Keratinocyte (primary cell): Measurements from ENCODE around the gene AQP7. TPM values are rescaled to one million over a fixed set of nuclear protein-coding genes. Genes with fewer than 3 reads are reported as not detected.

Source experiments
- DNase-seq: peaks from one replicate; pipeline ENCODE4 v3.0.0-alpha.2; 2011; ENCODE audit warnings: low read depth, missing footprints, low spot score
- FAIRE-seq: peaks from 2 replicates; lab custom pipeline; 2011; peaks lifted over from hg19 to GRCh38; lab: Jason Lieb, UNC
- H2AFZ ChIP-seq: 2 replicates; pipeline ENCODE4 v1.6.0; 2012; ENCODE audit warnings: low read length, control low read depth, inconsistent platforms; ENCODE audit not compliant: control insufficient read depth
- H3K27ac ChIP-seq: 2 replicates; pipeline ENCODE4 v1.5.1; 2011; ENCODE audit warnings: low read length; ENCODE audit not compliant: control insufficient read depth, insufficient read depth
- H3K27me3 ChIP-seq: 3 replicates; pipeline ENCODE4 v1.6.0; 2011; ENCODE audit warnings: low read length; ENCODE audit not compliant: control insufficient read depth, insufficient read depth; ENCODE audit errors: extremely low read depth
- H3K36me3 ChIP-seq, 2 experiments: 2 replicates in 1 of 2; 3 replicates in 1 of 2; pipeline ENCODE4 v1.5.1; 2011; ENCODE audit warnings: low read length in 2 of 2, mild to moderate bottlenecking in 1 of 2; ENCODE audit not compliant: control insufficient read depth in 2 of 2, insufficient read depth in 2 of 2; ENCODE audit errors: extremely low read depth in 1 of 2
- H3K4me1 ChIP-seq: 3 replicates; pipeline ENCODE4 v1.5.1; 2011; ENCODE audit warnings: low read length; ENCODE audit not compliant: control insufficient read depth, insufficient read depth; ENCODE audit errors: extremely low read depth
- H3K4me2 ChIP-seq: 3 replicates; pipeline ENCODE4 v1.6.0; 2011; ENCODE audit warnings: low read depth, low read length; ENCODE audit not compliant: control insufficient read depth, insufficient read depth; ENCODE audit errors: extremely low read depth
- H3K4me3 ChIP-seq, 3 experiments: fragments of 200-600 bp in 1 of 3; sonication (generic) in 1 of 3; 2 replicates in 2 of 3; 3 replicates in 1 of 3; pipeline ENCODE4 v1.5.1; 2011 to 2016; ENCODE audit warnings: low read length in 3 of 3, mild to moderate bottlenecking in 3 of 3, control low read depth in 2 of 3, inconsistent platforms in 1 of 3, low read depth in 1 of 3, mixed read lengths in 1 of 3, mixed run types in 1 of 3, moderate library complexity in 1 of 3; ENCODE audit not compliant: control insufficient read depth in 2 of 3, insufficient read depth in 2 of 3; ENCODE audit errors: extremely low read depth in 1 of 3
- H3K79me2 ChIP-seq: 2 replicates; pipeline ENCODE4 v1.6.0; 2012; ENCODE audit warnings: low read length; ENCODE audit not compliant: control insufficient read depth, insufficient read depth
- H3K9ac ChIP-seq: 3 replicates; pipeline ENCODE4 v1.6.0; 2011; ENCODE audit warnings: low read length; ENCODE audit not compliant: control insufficient read depth, insufficient read depth; ENCODE audit errors: extremely low read depth
- H3K9me1 ChIP-seq: 3 replicates; pipeline ENCODE4 v1.6.0; 2011; ENCODE audit warnings: low read length; ENCODE audit not compliant: control insufficient read depth, insufficient read depth; ENCODE audit errors: extremely low read depth
- H3K9me3 ChIP-seq: 2 replicates; pipeline ENCODE4 v1.5.1; 2012; ENCODE audit warnings: low read depth, low read length; ENCODE audit not compliant: control insufficient read depth
- H4K20me1 ChIP-seq: 3 replicates; pipeline ENCODE4 v1.6.0; 2011; ENCODE audit warnings: low read length; ENCODE audit not compliant: control insufficient read depth, insufficient read depth; ENCODE audit errors: extremely low read depth
- CTCF ChIP-seq, 3 experiments: IDR thresholded peaks in 1 of 3; conservative IDR thresholded peaks in 1 of 3; optimal IDR thresholded peaks in 1 of 3; 2 replicates in 2 of 3; 3 replicates in 1 of 3; pipeline versions ENCODE3 to v1.5.1; 2011; ENCODE audit warnings: low read length in 3 of 3, mild to moderate bottlenecking in 3 of 3, moderate library complexity in 2 of 3, control low read depth in 1 of 3, inconsistent platforms in 1 of 3; ENCODE audit not compliant: insufficient read depth in 2 of 3; ENCODE audit errors: extremely low read depth in 1 of 3
- EZH2 ChIP-seq: IDR thresholded peaks from one replicate; pipeline ENCODE4 v1.6.1; 2012; ENCODE audit warnings: inconsistent platforms, mild to moderate bottlenecking, low read length, moderate library complexity
- dilution Hi-C: fragments of 300-500 bp; cut with MboI; formaldehyde crosslinking; loops from one replicate; pipeline ENCODE4 v1.7.0; 2020; ENCODE audit warnings: low sequenced_read_pairs; ENCODE audit not compliant: extremely low pct_ligation_motif_present
- polyA plus RNA-seq, 5 experiments: library from polyadenylated mRNA; depleted of rRNA in 3 of 5; stranded (reverse) in 3 of 5; stranded (forward) in 1 of 5; unstranded in 1 of 5; fragments of >200 nt; gene quantifications; 1 replicate in 1 of 5; 2 replicates in 3 of 5; 3 replicates in 1 of 5; pipeline versions ENCODE4 v1.2.1 to v1.2.3, GENCODE V29; 2011 to 2012; ENCODE audit warnings: missing spikeins in 2 of 5, low read depth in 1 of 5, low replicate concordance in 1 of 5

The AQP7 gene
- polyA plus RNA-seq, 1 donor (not counting 4 experiments of a cell fraction or from before 2014, with no cell fraction given) = not detected

GRCh38 chr9:33437205-33437604 is 34.8 kb upstream of the AQP7 start:
- Histone ChIP-seq H3K4me1 (peaks cover 22% of the 10 kb centered on the region), H3K9me3 (no peaks in the 10 kb centered on the region), H3K27me3 (no peaks in the 10 kb centered on the region), H3K4me2 (no peak overlapping the region), H4K20me1 (no peaks in the 10 kb centered on the region), H3K36me3 (peaks cover 2 to 10% of the 10 kb centered on the region in 2 experiments), H3K4me3 (no peak overlapping the region), H3K9ac (no peak overlapping the region), H3K9me1 (peaks cover 2% of the 10 kb centered on the region), H3K27ac (no peak overlapping the region), H3K79me2 (no peaks in the 10 kb centered on the region), H2AFZ (no peak overlapping the region)
- DNase-seq = no peak
- no peak for FAIRE-seq
- dilution Hi-C loops = no loop called here
- TF ChIP-seq EZH2 = no peak
- TF ChIP-seq CTCF (optimal IDR thresholded peaks at IDR 0.05 in 1 of 3, IDR thresholded peaks at IDR 0.05 in 1 of 3, conservative IDR thresholded peaks at IDR 0.05 in 1 of 3; ENCODE audit: extremely low read depth in 1 of 3, insufficient read depth in 2 of 3, low read length in 3 of 3) = no peak

DNA sequence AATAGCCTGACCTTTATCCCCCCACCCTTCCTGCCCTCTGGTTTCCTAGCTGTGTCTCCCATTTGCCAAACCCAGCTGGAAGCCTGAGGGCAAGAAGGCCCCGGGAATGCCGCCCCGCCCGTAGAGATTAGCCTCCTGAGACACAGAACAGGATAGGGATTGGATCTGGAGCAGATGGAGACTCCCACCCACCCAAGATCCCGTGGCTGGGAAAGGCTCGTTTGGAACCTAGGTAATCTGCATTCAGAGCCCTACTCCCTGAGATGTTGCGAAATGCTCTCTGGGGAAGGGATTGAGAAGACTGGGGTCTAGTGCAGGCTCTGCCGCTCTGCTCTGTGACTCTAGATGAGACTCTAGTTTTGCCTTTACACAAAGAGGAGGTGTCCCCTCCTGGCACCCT is 34.1 kb upstream of the AQP7 start:
- Histone ChIP-seq H3K9me3 (no peaks in the 10 kb centered on the region), H3K79me2 (no peaks in the 10 kb centered on the region), H2AFZ (no peak overlapping the region), H3K4me3 (no peak overlapping the region), H3K9me1 (peaks cover 2% of the 10 kb centered on the region), H3K9ac (no peak overlapping the region), H3K36me3 (peaks cover 0 to 5% of the 10 kb centered on the region in 2 experiments), H3K27me3 (no peaks in the 10 kb centered on the region), H3K4me1 (peaks cover 24% of the 10 kb centered on the region), H3K4me2 (no peak overlapping the region), H4K20me1 (no peaks in the 10 kb centered on the region), H3K27ac (no peak overlapping the region)
- DNase-seq (no peak), FAIRE-seq (no peak)
- TF ChIP-seq EZH2 = no peak
- TF ChIP-seq CTCF (optimal IDR thresholded peaks at IDR 0.05 in 1 of 3, IDR thresholded peaks at IDR 0.05 in 1 of 3, conservative IDR thresholded peaks at IDR 0.05 in 1 of 3; ENCODE audit: extremely low read depth in 1 of 3, insufficient read depth in 2 of 3, low read length in 3 of 3) = no peak
- dilution Hi-C loops = no loop called here
